A673 (cell line): ENCODE results near the gene TRPT1. TPM values are rescaled to one million over a fixed set of nuclear protein-coding genes. Genes with fewer than 3 reads are reported as not detected.

ENCODE experiments used
- BruUV-seq: library from RNA; stranded (reverse); fragments of 400-500 nt; replicated peaks from 2 replicates; lab custom pipeline; 2021; lab: Mats Ljungman, UMichigan
- CTCF ChIA-PET: fragments of 300-600 bp; sonication (Branson Sonifier 250); formaldehyde crosslinking; loops from one replicate; lab custom pipeline; 2022; ENCODE audit warnings: antibody characterized with exemption; lab: Charles Lee
- POLR2A ChIA-PET: fragments of 300-600 bp; sonication (Branson Sonifier 250); formaldehyde crosslinking; loops from one replicate; lab custom pipeline; 2022; ENCODE audit warnings: antibody characterized with exemption; ENCODE audit not compliant: low non-redundant PET; lab: Charles Lee
- DNase-seq: peaks from one replicate; pipeline ENCODE4 v3.0.0-alpha.2; 2015; ENCODE audit warnings: low spot score
- H3K27ac ChIP-seq: fragments of 200-600 bp; sonication (generic); 2 replicates; pipeline ENCODE4 v1.5.1; 2016; ENCODE audit warnings: mixed run types, low read depth, mild to moderate bottlenecking, mixed read lengths, antibody characterized with exemption, low read length; ENCODE audit not compliant: poor library complexity, severe bottlenecking
- H3K27me3 ChIP-seq: fragments of 200-600 bp; sonication (generic); replicated peaks from 2 replicates; pipeline ENCODE4 v1.6.1; 2017; ENCODE audit warnings: mixed run types, low read depth, mild to moderate bottlenecking, mixed read lengths, antibody characterized with exemption, low read length; ENCODE audit not compliant: insufficient read depth, poor library complexity
- H3K36me3 ChIP-seq: fragments of 200-600 bp; sonication (generic); 2 replicates; pipeline ENCODE4 v1.6.1; 2016; ENCODE audit warnings: mixed run types, mild to moderate bottlenecking, mixed read lengths, antibody characterized with exemption, low read length; ENCODE audit not compliant: insufficient read depth, poor library complexity, severe bottlenecking
- H3K4me1 ChIP-seq: fragments of 200-600 bp; sonication (generic); 2 replicates; pipeline ENCODE4 v1.6.1; 2017; ENCODE audit warnings: mixed run types, mild to moderate bottlenecking, mixed read lengths, antibody characterized with exemption, low read length; ENCODE audit not compliant: insufficient read depth, poor library complexity, severe bottlenecking
- H3K4me3 ChIP-seq: fragments of 200-600 bp; sonication (generic); 2 replicates; pipeline ENCODE4 v1.5.1; 2016; ENCODE audit warnings: low read depth, mixed run types, mild to moderate bottlenecking, mixed read lengths, low read length; ENCODE audit not compliant: poor library complexity, severe bottlenecking
- H3K9me3 ChIP-seq: fragments of 200-600 bp; sonication (generic); 2 replicates; pipeline ENCODE4 v1.6.1; 2016; ENCODE audit warnings: mixed run types, low read depth, mild to moderate bottlenecking, mixed read lengths, antibody characterized with exemption, low read length; ENCODE audit not compliant: poor library complexity, severe bottlenecking
- EZH2 ChIP-seq: fragments of 200-600 bp; sonication (generic); IDR thresholded peaks from 2 replicates; pipeline ENCODE4 v1.6.1; 2017; ENCODE audit warnings: borderline replicate concordance, low read depth, mild to moderate bottlenecking, mixed read lengths, antibody characterized with exemption, low read length; ENCODE audit not compliant: poor library complexity, severe bottlenecking
- intact Hi-C: fragments of 100-400 bp; cut with micrococcal nuclease; formaldehyde crosslinking; loops from one replicate; pipeline ENCODE4 v1.10.0; 2022; ENCODE audit not compliant: unreplicated experiment
- total RNA-seq: library from RNA; stranded (reverse); gene quantifications from 2 replicates; pipeline ENCODE4 v1.2.3, GENCODE V29; 2021
- TF ChIP-seq, protein P1 (sequence below): fragments of 300-800, 200-600 bp; sonication (generic); conservative IDR thresholded peaks from 2 replicates; pipeline ENCODE4 v1.5.1; 2017; ENCODE audit warnings: low read depth, mild to moderate bottlenecking, antibody characterized with exemption, low read length, moderate library complexity, mixed read lengths

The TRPT1 gene
- total RNA-seq, 1 experiment from 2014 or later, result 43.6 TPM

GRCh38 chr11:64196626-64197025, 29.4 kb downstream of the TRPT1 start:
- POLR2A ChIA-PET, result no interaction called here
- Histone ChIP-seq H3K4me1 (no peaks in the 10 kb centered on the region), H3K27me3 (no peaks in the 10 kb centered on the region), H3K9me3 (no peaks in the 10 kb centered on the region), H3K4me3 (no peak overlapping the region), H3K27ac (no peak overlapping the region), H3K36me3 (peaks cover 94% of the 10 kb centered on the region)
- no TSS peak for BruUV-seq
- CTCF ChIA-PET, result no interaction called here
- intact Hi-C loops, result no loop called here
- no peak for DNase-seq
- TF ChIP-seq EZH2, result no peak
- TF ChIP-seq, protein P1, sequence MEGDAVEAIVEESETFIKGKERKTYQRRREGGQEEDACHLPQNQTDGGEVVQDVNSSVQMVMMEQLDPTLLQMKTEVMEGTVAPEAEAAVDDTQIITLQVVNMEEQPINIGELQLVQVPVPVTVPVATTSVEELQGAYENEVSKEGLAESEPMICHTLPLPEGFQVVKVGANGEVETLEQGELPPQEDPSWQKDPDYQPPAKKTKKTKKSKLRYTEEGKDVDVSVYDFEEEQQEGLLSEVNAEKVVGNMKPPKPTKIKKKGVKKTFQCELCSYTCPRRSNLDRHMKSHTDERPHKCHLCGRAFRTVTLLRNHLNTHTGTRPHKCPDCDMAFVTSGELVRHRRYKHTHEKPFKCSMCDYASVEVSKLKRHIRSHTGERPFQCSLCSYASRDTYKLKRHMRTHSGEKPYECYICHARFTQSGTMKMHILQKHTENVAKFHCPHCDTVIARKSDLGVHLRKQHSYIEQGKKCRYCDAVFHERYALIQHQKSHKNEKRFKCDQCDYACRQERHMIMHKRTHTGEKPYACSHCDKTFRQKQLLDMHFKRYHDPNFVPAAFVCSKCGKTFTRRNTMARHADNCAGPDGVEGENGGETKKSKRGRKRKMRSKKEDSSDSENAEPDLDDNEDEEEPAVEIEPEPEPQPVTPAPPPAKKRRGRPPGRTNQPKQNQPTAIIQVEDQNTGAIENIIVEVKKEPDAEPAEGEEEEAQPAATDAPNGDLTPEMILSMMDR, result no peak

- no peak for TF ChIP-seq EZH2
- TF ChIP-seq, protein P1, result no peak
- POLR2A ChIA-PET, result interaction anchor here (0.9 kb wide), 1 partner anchor 11 kb away, joined by 3 read pairs; no protein-coding TSS in a partner anchor
- intact Hi-C loops, result no loop called here
- Histone ChIP-seq H3K4me1 (peaks cover 6% of the 10 kb centered on the region), H3K4me3 (no peak overlapping the region), H3K27ac (no peak overlapping the region), H3K36me3 (peaks cover 76% of the 10 kb centered on the region), H3K27me3 (no peaks in the 10 kb centered on the region), H3K9me3 (no peaks in the 10 kb centered on the region)
- CTCF ChIA-PET, result no interaction called here
- no peak for DNase-seq
- no TSS peak for BruUV-seq
Measured at GRCh38 chr11:64192434-64192833, 33.6 kb downstream of the TRPT1 start.

GRCh38 chr11:64186492-64187165, 39.4 kb downstream of the TRPT1 start:
- Histone ChIP-seq H3K4me1 (peaks cover 15% of the 10 kb centered on the region), H3K36me3 (peaks cover 23% of the 10 kb centered on the region), H3K27me3 (no peaks in the 10 kb centered on the region), H3K9me3 (no peaks in the 10 kb centered on the region), H3K27ac (no peak overlapping the region), H3K4me3 (no peak overlapping the region)
- intact Hi-C loops, result loop anchor here (5.0 kb wide), 1 partner anchor 116 kb away; the partner anchor contains the start of gene CATSPERZ
- peak; percentile 45 for DNase-seq
- no TSS peak for BruUV-seq
- CTCF ChIA-PET, result interaction anchor here (0.6 to 1.0 kb wide), 3 partner anchors 18 to 446 kb away, joined by 3 to 6 read pairs (median 3); no protein-coding TSS in a partner anchor
- POLR2A ChIA-PET, result interaction anchor here (1.1 to 1.5 kb wide), 3 partner anchors 19 to 131 kb away, joined by 3 to 6 read pairs (median 5); partner anchors contain the start of genes FERMT3 and PRDX5
- TF ChIP-seq EZH2, result no peak
- TF ChIP-seq, protein P1, result no peak
